ENCODE data around the gene NUDT7.

Gene NUDT7

GRCh38 chr16:77729951-77730350 is 7.6 kb downstream of the NUDT7 start:
- DNase-seq, result no peak

- DNase-seq, result peak; percentile 37 to 56
Measured at GRCh38 chr16:77732241-77732946, 10.1 kb downstream of the NUDT7 start.

- peak in 1 of 2 donors; percentile 2 for DNase-seq
Measured at GRCh38 chr16:77736879-77737278, 14.6 kb downstream of the NUDT7 start.

GRCh38 chr16:77738706-77739558 is 16.6 kb downstream of the NUDT7 start:
- DNase-seq, result no peak

- no peak for DNase-seq
Measured at GRCh38 chr16:77739559-77739892, 17.2 kb downstream of the NUDT7 start.

GRCh38 chr16:77744141-77744540 is 21.8 kb downstream of the NUDT7 start:
- DNase-seq, result no peak

- no peak for DNase-seq
Measured at GRCh38 chr16:77745972-77746371, 23.7 kb downstream of the NUDT7 start.

GRCh38 chr16:77748421-77749005 is 26.2 kb downstream of the NUDT7 start:
- no peak for DNase-seq

- no peak for DNase-seq
Measured at GRCh38 chr16:77749415-77749814, 27.1 kb downstream of the NUDT7 start.

GRCh38 chr16:77758046-77758445 is 35.7 kb downstream of the NUDT7 start:
- DNase-seq, result no peak

GRCh38 chr16:77758508-77758907 is 36.2 kb downstream of the NUDT7 start:
- no peak for DNase-seq

GRCh38 chr16:77759201-77759600 is 36.9 kb downstream of the NUDT7 start:
- no peak for DNase-seq

GRCh38 chr16:77759821-77760220 is 37.5 kb downstream of the NUDT7 start:
- DNase-seq, result no peak

- no peak for DNase-seq
Measured at GRCh38 chr16:77760800-77761199, 38.5 kb downstream of the NUDT7 start.

- DNase-seq, result no peak
Measured at GRCh38 chr16:77761204-77761603, 38.9 kb downstream of the NUDT7 start.

- no peak for DNase-seq
Measured at GRCh38 chr16:77762262-77762661, 39.9 kb downstream of the NUDT7 start.

GRCh38 chr16:77763994-77764393 is 41.7 kb downstream of the NUDT7 start:
- DNase-seq, result no peak

- DNase-seq, result no peak
Measured at GRCh38 chr16:77767211-77767610, 44.9 kb downstream of the NUDT7 start.

GRCh38 chr16:77767826-77768225 is 45.5 kb downstream of the NUDT7 start:
- DNase-seq, result no peak

- DNase-seq, result no peak
Measured at GRCh38 chr16:77775911-77776909, 53.9 kb downstream of the NUDT7 start.

- no peak for DNase-seq
Measured at GRCh38 chr16:77777745-77778144, 55.4 kb downstream of the NUDT7 start.

GRCh38 chr16:77780378-77780837 is 58.1 kb downstream of the NUDT7 start:
- DNase-seq, result no peak

- no peak for DNase-seq
Measured at GRCh38 chr16:77781091-77781490, 58.8 kb downstream of the NUDT7 start.
